Measurements from ENCODE around the gene KRTAP1-5.
"Not testable (repeated sequence)": the region's sequence is repeated elsewhere in the genome, so short reads cannot be mapped to it uniquely, and the experiment has no call there.

Gene KRTAP1-5

DNA sequence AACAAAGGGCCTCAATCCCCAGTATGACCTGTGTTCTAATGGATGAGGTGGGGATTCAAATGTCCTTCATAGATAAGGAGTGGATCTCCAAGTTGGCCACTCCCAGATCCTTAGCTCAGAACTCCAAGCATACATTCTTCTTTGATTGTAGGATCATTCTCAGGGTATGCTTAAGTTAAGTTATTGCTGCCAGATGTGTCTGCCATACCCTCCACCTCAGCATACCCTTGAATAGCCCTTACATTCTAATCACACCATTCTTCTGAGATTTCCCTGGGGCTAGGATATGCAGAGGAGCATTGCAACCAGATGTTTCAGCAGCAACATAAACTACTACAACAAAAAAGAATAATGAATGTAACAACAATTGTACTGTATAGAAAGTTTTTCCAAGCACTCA lies 40.3 kb upstream of the KRTAP1-5 start:
- POLR2A ChIA-PET, result no interaction called here

DNA sequence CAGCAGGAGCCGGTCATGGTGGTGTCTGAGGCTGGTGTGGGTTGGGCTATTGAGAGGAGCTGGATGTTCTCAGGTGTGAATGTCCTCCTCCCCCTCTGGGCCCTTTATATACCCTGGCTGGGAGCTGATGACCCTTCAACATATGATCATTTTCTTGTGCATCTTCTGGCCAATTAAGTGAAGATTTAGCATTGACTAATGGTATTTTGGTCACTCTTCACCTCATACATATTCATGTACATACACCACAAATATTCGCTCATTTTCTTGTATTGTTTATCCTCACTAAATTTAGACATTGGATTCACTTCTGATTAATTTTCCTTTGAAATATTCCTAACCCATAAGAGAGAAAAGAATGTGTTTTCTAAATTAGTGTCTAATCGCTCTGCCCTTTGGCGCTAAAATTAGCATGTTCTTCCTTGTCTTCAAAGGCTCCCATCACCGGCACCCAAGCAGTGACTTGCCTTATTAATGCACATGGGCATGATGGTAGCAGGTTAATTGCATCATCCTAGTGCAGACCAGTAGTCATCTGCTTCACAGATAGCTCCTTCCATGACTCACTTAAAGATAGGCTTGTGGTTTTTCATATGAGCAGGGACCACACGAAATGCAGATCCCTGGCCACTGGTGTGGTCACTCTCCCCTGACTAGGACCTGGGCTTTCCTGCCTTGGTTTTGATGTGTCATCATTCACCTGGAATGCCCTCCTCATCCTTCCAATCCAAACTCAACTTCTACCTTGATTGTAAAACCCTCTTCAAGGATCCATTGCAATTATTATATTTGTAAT lies 39.0 kb upstream of the KRTAP1-5 start, which contains the start of gene KRTAP2-4:
KRTAP2-4 (minus strand) TSS at position 51 of the 796 bp plus-strand sequence; CDS start at position 17, 34 bp downstream.
- CTCF ChIA-PET, result no interaction called here
- TF ChIP-seq L3MBTL2 (conservative IDR thresholded peaks at IDR 0.05) (no peak), SUZ12 (IDR thresholded peaks at IDR 0.05) (no peak), CTBP1 (IDR thresholded peaks at IDR 0.05; ENCODE audit: borderline replicate concordance) (no peak)
- TF ChIP-seq, protein P1, sequence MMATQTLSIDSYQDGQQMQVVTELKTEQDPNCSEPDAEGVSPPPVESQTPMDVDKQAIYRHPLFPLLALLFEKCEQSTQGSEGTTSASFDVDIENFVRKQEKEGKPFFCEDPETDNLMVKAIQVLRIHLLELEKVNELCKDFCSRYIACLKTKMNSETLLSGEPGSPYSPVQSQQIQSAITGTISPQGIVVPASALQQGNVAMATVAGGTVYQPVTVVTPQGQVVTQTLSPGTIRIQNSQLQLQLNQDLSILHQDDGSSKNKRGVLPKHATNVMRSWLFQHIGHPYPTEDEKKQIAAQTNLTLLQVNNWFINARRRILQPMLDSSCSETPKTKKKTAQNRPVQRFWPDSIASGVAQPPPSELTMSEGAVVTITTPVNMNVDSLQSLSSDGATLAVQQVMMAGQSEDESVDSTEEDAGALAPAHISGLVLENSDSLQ (IDR thresholded peaks at IDR 0.05), result no peak
- no peak for DNase-seq (ENCODE audit: extremely low spot score)
- POLR2A ChIA-PET, result no interaction called here

More for the DNA sequence above, 40.3 kb upstream of the KRTAP1-5 start:
- no peak for TF ChIP-seq BHLHE40 (IDR thresholded peaks at IDR 0.05; ENCODE audit: borderline replicate concordance)
- TF ChIP-seq FOXM1 (IDR thresholded peaks at IDR 0.05; ENCODE audit: borderline replicate concordance), result no peak
- TF ChIP-seq FOXA1 (IDR thresholded peaks at IDR 0.05), result no peak
- TF ChIP-seq, protein P1 (IDR thresholded peaks at IDR 0.05), result no peak
- no peak for DNase-seq (ENCODE audit: extremely low spot score)
- CTCF ChIA-PET, result no interaction called here

DNA sequence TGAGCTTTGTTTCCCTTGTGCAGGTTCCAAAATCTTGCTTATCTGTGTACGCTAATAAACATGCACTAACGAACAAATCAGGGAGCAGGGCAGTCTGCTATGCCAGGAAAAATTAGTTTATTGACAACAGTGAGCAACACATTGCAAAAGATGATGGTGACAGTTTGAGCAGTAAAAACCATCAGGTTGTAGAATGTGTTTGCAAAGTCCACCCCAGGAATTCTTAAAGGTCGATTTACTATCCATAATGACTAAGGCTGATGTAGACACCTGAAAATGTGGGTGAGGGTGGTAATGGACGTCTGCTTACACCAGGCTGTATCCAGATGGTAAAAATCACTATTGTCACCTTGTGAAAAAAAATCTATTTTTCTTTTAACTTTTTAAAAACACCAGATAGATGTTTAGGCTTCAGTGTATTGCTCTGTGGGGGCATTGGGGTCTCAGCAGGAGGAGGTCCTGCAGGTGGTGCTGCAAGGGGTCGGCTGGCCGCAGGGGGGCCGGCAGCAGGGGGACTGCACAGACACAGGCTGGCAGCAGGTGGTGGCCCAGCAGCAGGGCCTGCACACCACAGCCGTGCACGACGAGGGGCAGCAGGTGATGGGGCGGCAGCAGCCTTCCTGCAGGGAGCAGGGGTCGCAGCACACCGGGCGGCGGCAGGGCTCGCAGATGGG lies 38.1 kb upstream of the KRTAP1-5 start:
- DNase-seq (ENCODE audit: extremely low spot score); POLR2A ChIA-PET; CTCF ChIA-PET: not testable (repeated sequence)

DNA sequence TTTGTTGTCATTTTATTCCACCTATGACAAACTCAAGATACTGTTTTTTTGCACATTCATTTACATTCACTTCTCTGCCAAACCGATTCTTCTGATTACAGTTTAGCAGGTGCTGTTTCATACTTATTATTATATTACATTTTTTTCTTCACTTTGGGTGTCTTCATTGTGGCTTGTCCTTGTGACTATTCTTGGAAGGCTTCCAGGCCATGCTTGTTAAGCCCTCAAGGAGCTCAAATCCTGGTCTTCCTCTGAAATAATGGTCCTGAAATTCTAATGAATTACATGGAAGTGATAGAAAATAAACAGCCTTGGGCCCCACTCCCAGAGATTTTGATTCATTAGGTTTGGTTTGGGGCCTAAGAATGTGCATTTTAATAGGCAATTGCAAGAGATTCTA lies 37.3 kb upstream of the KRTAP1-5 start:
- POLR2A ChIA-PET, result no interaction called here
- DNase-seq (ENCODE audit: extremely low spot score), result no peak
- no peak for TF ChIP-seq FOXM1 (IDR thresholded peaks at IDR 0.05; ENCODE audit: borderline replicate concordance)
- TF ChIP-seq ZNF384 (IDR thresholded peaks at IDR 0.05), result no peak
- no peak for TF ChIP-seq CTBP1 (IDR thresholded peaks at IDR 0.05; ENCODE audit: borderline replicate concordance)
- TF ChIP-seq LEF1 (IDR thresholded peaks at IDR 0.05; ENCODE audit: borderline replicate concordance), result no peak
- TF ChIP-seq BHLHE40 (IDR thresholded peaks at IDR 0.05; ENCODE audit: borderline replicate concordance), result no peak
- no peak for TF ChIP-seq SP1 (IDR thresholded peaks at IDR 0.05)
- TF ChIP-seq FOXK2 (IDR thresholded peaks at IDR 0.05), result no peak
- TF ChIP-seq NFRKB (IDR thresholded peaks at IDR 0.05), result no peak
- TF ChIP-seq L3MBTL2 (conservative IDR thresholded peaks at IDR 0.05), result no peak
- TF ChIP-seq, protein P1 (IDR thresholded peaks at IDR 0.05), result no peak
- no peak for TF ChIP-seq SUZ12 (IDR thresholded peaks at IDR 0.05)
- TF ChIP-seq FOXA1 (IDR thresholded peaks at IDR 0.05), result no peak
- no peak for TF ChIP-seq ARNT (IDR thresholded peaks at IDR 0.05)
- TF ChIP-seq HDGF (IDR thresholded peaks at IDR 0.05; ENCODE audit: borderline replicate concordance), result no peak
- TF ChIP-seq TARDBP (IDR thresholded peaks at IDR 0.05), result no peak
- no peak for TF ChIP-seq ELF4 (IDR thresholded peaks at IDR 0.05)
- CTCF ChIA-PET, result no interaction called here

DNA sequence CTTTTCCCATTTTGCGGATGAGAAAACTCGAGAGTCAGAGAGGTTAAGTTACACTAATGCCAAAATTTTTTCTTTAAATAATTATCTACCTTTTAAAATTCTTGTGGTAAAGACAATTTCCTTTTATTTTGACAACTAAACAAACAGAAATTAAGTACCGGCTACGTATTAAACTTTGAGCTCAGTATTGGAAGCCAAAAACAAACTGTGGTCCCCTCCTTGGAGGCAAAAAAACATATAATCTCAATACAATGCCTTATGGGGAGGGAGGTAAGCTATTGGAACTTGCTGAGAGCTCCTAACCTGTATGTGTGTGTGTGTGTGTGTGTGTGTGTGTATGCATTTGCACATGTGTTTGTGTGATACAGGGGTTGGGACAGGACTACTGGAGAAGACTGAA lies 36.4 kb upstream of the KRTAP1-5 start:
- ChIA-PET CTCF (no interaction called here), POLR2A (no interaction called here)
- no peak for TF ChIP-seq ARNT (IDR thresholded peaks at IDR 0.05)
- no peak for TF ChIP-seq L3MBTL2 (conservative IDR thresholded peaks at IDR 0.05)
- TF ChIP-seq, protein P1 (IDR thresholded peaks at IDR 0.05), result no peak
- TF ChIP-seq NFRKB (IDR thresholded peaks at IDR 0.05), result no peak
- no peak for TF ChIP-seq ZNF384 (IDR thresholded peaks at IDR 0.05)
- no peak for TF ChIP-seq LEF1 (IDR thresholded peaks at IDR 0.05; ENCODE audit: borderline replicate concordance)
- TF ChIP-seq CTBP1 (IDR thresholded peaks at IDR 0.05; ENCODE audit: borderline replicate concordance), result no peak
- TF ChIP-seq FOXK2 (IDR thresholded peaks at IDR 0.05), result no peak
- no peak for TF ChIP-seq SUZ12 (IDR thresholded peaks at IDR 0.05)
- TF ChIP-seq FOXA1 (IDR thresholded peaks at IDR 0.05), result no peak
- TF ChIP-seq BHLHE40 (IDR thresholded peaks at IDR 0.05; ENCODE audit: borderline replicate concordance), result no peak
- no peak for TF ChIP-seq FOXM1 (IDR thresholded peaks at IDR 0.05; ENCODE audit: borderline replicate concordance)
- no peak for TF ChIP-seq TARDBP (IDR thresholded peaks at IDR 0.05)
- TF ChIP-seq ELF4 (IDR thresholded peaks at IDR 0.05), result no peak
- no peak for DNase-seq (ENCODE audit: extremely low spot score)

DNA sequence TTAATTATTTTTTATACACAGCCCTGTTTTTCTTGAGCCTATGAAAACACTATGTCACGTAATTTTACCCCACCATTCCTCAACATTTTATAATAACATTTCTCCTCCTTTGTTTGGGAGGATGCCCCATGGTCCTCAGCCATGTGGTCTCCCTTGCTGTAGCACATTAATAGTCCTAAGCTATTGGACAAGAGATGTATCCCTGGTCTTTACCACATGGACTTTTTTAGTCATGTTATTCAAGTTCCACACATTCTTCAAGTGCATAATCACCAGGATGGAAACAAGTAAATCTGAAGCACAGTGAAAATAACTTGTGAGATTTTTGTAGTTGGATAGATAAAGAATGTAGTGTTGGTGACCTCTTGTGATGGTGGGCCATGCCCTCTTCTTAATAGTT lies 35.0 kb upstream of the KRTAP1-5 start:
- DNase-seq (ENCODE audit: extremely low spot score), result no peak
- POLR2A ChIA-PET, result no interaction called here
- TF ChIP-seq NFRKB (IDR thresholded peaks at IDR 0.05) (no peak), FOXA1 (IDR thresholded peaks at IDR 0.05) (no peak), ZNF384 (IDR thresholded peaks at IDR 0.05) (no peak), L3MBTL2 (conservative IDR thresholded peaks at IDR 0.05) (no peak), TARDBP (IDR thresholded peaks at IDR 0.05) (no peak), FOXM1 (IDR thresholded peaks at IDR 0.05; ENCODE audit: borderline replicate concordance) (no peak), HDGF (IDR thresholded peaks at IDR 0.05; ENCODE audit: borderline replicate concordance) (no peak), BHLHE40 (IDR thresholded peaks at IDR 0.05; ENCODE audit: borderline replicate concordance) (no peak), LEF1 (IDR thresholded peaks at IDR 0.05; ENCODE audit: borderline replicate concordance) (no peak), CTBP1 (IDR thresholded peaks at IDR 0.05; ENCODE audit: borderline replicate concordance) (no peak), SUZ12 (IDR thresholded peaks at IDR 0.05) (no peak), ARNT (IDR thresholded peaks at IDR 0.05) (no peak), FOXK2 (IDR thresholded peaks at IDR 0.05) (no peak), ELF4 (IDR thresholded peaks at IDR 0.05) (no peak), SP1 (IDR thresholded peaks at IDR 0.05) (no peak)
- TF ChIP-seq, protein P1 (IDR thresholded peaks at IDR 0.05), result no peak
- CTCF ChIA-PET, result no interaction called here

Data from HEK293T (cell line).